K562 (cell line): ENCODE data around the gene TMCO1. TPM values are rescaled to one million over a fixed set of nuclear protein-coding genes. Genes with fewer than 3 reads are reported as not detected.

Experiments used
- ARID1B ChIP-seq: fragments of 450-650 bp; IDR thresholded peaks from 2 replicates; pipeline ENCODE4 v1.6.1; 2016; ENCODE audit warnings: antibody characterized with exemption, mild to moderate bottlenecking, inconsistent platforms
- C11orf30 ChIP-seq: fragments of 450-650 bp; IDR thresholded peaks from 2 replicates; pipeline ENCODE4 v1.6.1; 2016; ENCODE audit warnings: low read depth, mild to moderate bottlenecking
- CC2D1A ChIP-seq: fragments of 450-650 bp; IDR thresholded peaks from 2 replicates; pipeline ENCODE4 v1.6.1; 2017; ENCODE audit warnings: mild to moderate bottlenecking
- CEBPB ChIP-seq: fragments of 450-650 bp; IDR thresholded peaks from 2 replicates; pipeline ENCODE4 v1.6.1; 2016; ENCODE audit warnings: missing genetic modification characterization, missing compliant biosample characterization
- CHAMP1 ChIP-seq: fragments of 450-650 bp; IDR thresholded peaks from 2 replicates; pipeline ENCODE4 v1.6.1; 2016; ENCODE audit warnings: mild to moderate bottlenecking
- LEF1 ChIP-seq: fragments of 450-650 bp; IDR thresholded peaks from 2 replicates; pipeline ENCODE4 v1.6.1; 2016; ENCODE audit warnings: mild to moderate bottlenecking
- MBD2 ChIP-seq: sonication (generic); IDR thresholded peaks from 2 replicates; pipeline ENCODE4 v1.6.1; 2016; ENCODE audit warnings: low read depth, borderline replicate concordance
- MYNN ChIP-seq, 2 experiments: sonication (generic); formaldehyde crosslinking in 1 of 2; IDR thresholded peaks; 2 replicates each; pipeline versions ENCODE4 v1.5.0 to v1.6.1; 2016 to 2020; ENCODE audit warnings: antibody characterized with exemption in 1 of 2, missing genetic modification reagents in 1 of 2
- NR2C1 ChIP-seq, 2 experiments: fragments of 450-650 bp; IDR thresholded peaks; 2 replicates each; pipeline ENCODE4 v1.6.1; 2017; ENCODE audit warnings: mild to moderate bottlenecking in 2 of 2, antibody characterized with exemption in 1 of 2, inconsistent platforms in 1 of 2, missing compliant biosample characterization in 1 of 2, missing genetic modification characterization in 1 of 2
- PHF20 ChIP-seq: fragments of 450-650 bp; IDR thresholded peaks from 2 replicates; pipeline ENCODE4 v1.6.1; 2018; ENCODE audit not compliant: partially characterized antibody
- SAP30 ChIP-seq: fragments of 200-600 bp; sonication (generic); IDR thresholded peaks from 2 replicates; pipeline ENCODE4 v1.6.1; 2012; ENCODE audit warnings: borderline replicate concordance, low read depth, mild to moderate bottlenecking, moderate library complexity, low read length, control low read depth, inconsistent platforms; ENCODE audit not compliant: insufficient read depth, poor library complexity, severe bottlenecking
- SPI1 ChIP-seq: IDR thresholded peaks from 2 replicates; pipeline ENCODE4 v1.6.1; 2011; ENCODE audit warnings: low read depth, low read length, control low read depth, borderline replicate concordance
- SRSF9 ChIP-seq: fragments of 200-400 bp; formaldehyde crosslinking; IDR thresholded peaks from 2 replicates; pipeline ENCODE4 v1.6.1; 2017; ENCODE audit warnings: low read depth, low read length, borderline replicate concordance
- TCF7L2 ChIP-seq: fragments of 150-350 bp; IDR thresholded peaks from 2 replicates; pipeline ENCODE4 v1.6.1; 2016; ENCODE audit warnings: low read depth, mild to moderate bottlenecking, low read length, moderate library complexity
- ZBTB7A ChIP-seq: IDR thresholded peaks from 2 replicates; pipeline ENCODE4 v1.6.1; 2011; ENCODE audit warnings: low read depth, mild to moderate bottlenecking, low read length, moderate library complexity, borderline replicate concordance; ENCODE audit not compliant: control insufficient read depth
- polyA plus RNA-seq, 8 experiments: library from polyadenylated mRNA; depleted of rRNA in 4 of 8; stranded (reverse) in 5 of 8; unstranded in 3 of 8; fragments of >200 nt; fragmentation: Nextera tagmentation in 2 of 8; fragmentation: Illumina TruSeq in 1 of 8; extraction: Ambion mirVana in 2 of 8; extraction: Trizol in 1 of 8; gene quantifications; 2 replicates each; pipeline versions ENCODE4 v1.2.1 to v1.2.3, GENCODE V29; 2011 to 2014; ENCODE audit warnings: inconsistent platforms in 1 of 8, missing spikeins in 1 of 8
- total RNA-seq, 7 experiments: library from RNA; depleted of rRNA in 6 of 7; stranded (reverse); fragments of >200 nt in 6 of 7; fragmentation: Illumina TruSeq in 2 of 7; extraction: Trizol in 2 of 7; gene quantifications; 2 replicates each; pipeline versions ENCODE4 v1.2.1 to v1.2.3, GENCODE V29; 2011 to 2021; ENCODE audit warnings: low replicate concordance in 1 of 7
- TF ChIP-seq, protein P1 (sequence below): fragments of 450-650 bp; IDR thresholded peaks from 2 replicates; pipeline ENCODE4 v1.6.1; 2017; ENCODE audit warnings: antibody characterized with exemption, mild to moderate bottlenecking
- TF ChIP-seq, protein P2 (sequence below), 2 experiments: IDR thresholded peaks; 2 replicates each; pipeline ENCODE4 v1.6.1; 2012; ENCODE audit warnings: improper control_type of control experiment in 2 of 2, low read depth in 2 of 2, low read length in 2 of 2, borderline replicate concordance in 1 of 2

Gene TMCO1
- total and polyA plus RNA-seq, 9 of the 15 experiments (the other 6 are each of a cell fraction or from before 2014, with no cell fraction given), result 69.3 to 561 (median 175) TPM

- TF ChIP-seq, protein P1, sequence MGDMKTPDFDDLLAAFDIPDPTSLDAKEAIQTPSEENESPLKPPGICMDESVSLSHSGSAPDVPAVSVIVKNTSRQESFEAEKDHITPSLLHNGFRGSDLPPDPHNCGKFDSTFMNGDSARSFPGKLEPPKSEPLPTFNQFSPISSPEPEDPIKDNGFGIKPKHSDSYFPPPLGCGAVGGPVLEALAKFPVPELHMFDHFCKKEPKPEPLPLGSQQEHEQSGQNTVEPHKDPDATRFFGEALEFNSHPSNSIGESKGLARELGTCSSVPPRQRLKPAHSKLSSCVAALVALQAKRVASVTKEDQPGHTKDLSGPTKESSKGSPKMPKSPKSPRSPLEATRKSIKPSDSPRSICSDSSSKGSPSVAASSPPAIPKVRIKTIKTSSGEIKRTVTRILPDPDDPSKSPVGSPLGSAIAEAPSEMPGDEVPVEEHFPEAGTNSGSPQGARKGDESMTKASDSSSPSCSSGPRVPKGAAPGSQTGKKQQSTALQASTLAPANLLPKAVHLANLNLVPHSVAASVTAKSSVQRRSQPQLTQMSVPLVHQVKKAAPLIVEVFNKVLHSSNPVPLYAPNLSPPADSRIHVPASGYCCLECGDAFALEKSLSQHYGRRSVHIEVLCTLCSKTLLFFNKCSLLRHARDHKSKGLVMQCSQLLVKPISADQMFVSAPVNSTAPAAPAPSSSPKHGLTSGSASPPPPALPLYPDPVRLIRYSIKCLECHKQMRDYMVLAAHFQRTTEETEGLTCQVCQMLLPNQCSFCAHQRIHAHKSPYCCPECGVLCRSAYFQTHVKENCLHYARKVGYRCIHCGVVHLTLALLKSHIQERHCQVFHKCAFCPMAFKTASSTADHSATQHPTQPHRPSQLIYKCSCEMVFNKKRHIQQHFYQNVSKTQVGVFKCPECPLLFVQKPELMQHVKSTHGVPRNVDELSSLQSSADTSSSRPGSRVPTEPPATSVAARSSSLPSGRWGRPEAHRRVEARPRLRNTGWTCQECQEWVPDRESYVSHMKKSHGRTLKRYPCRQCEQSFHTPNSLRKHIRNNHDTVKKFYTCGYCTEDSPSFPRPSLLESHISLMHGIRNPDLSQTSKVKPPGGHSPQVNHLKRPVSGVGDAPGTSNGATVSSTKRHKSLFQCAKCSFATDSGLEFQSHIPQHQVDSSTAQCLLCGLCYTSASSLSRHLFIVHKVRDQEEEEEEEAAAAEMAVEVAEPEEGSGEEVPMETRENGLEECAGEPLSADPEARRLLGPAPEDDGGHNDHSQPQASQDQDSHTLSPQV, result peak; percentile 65; the same call in 1 of the 2 replicates
- TF ChIP-seq CEBPB (tag) (no peak), PHF20 (peak; percentile 98), ZBTB7A (peak; percentile 57; the same call in 1 of the 2 replicates), ARID1B (0 out of 2 replicates have a peak, but pooled peaks have one; percentile 8), CHAMP1 (peak; percentile 74), NR2C1 (IDR thresholded peaks at IDR 0.05) (peak; percentile 100), NR2C1 (tag; IDR thresholded peaks at IDR 0.05) (peak; percentile 100), SAP30 (peak; percentile 43), TCF7L2 (peak; percentile 66; the same call in 1 of the 2 replicates), MYNN (IDR thresholded peaks at IDR 0.05) (peak; percentile 69), MYNN (CRISPR knock-in tag; IDR thresholded peaks at IDR 0.05) (no peak), LEF1 (0 out of 2 replicates have a peak, but pooled peaks have one; percentile 21), MBD2 (peak; percentile 88), SPI1 (peak; percentile 92), C11orf30 (peak; percentile 92), SRSF9 (no peak), CC2D1A (peak; percentile 86)
- TF ChIP-seq, protein P2, sequence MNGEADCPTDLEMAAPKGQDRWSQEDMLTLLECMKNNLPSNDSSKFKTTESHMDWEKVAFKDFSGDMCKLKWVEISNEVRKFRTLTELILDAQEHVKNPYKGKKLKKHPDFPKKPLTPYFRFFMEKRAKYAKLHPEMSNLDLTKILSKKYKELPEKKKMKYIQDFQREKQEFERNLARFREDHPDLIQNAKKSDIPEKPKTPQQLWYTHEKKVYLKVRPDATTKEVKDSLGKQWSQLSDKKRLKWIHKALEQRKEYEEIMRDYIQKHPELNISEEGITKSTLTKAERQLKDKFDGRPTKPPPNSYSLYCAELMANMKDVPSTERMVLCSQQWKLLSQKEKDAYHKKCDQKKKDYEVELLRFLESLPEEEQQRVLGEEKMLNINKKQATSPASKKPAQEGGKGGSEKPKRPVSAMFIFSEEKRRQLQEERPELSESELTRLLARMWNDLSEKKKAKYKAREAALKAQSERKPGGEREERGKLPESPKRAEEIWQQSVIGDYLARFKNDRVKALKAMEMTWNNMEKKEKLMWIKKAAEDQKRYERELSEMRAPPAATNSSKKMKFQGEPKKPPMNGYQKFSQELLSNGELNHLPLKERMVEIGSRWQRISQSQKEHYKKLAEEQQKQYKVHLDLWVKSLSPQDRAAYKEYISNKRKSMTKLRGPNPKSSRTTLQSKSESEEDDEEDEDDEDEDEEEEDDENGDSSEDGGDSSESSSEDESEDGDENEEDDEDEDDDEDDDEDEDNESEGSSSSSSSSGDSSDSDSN (IDR thresholded peaks at IDR 0.05; ENCODE audit: borderline replicate concordance in 1 of 2, low read depth in 2 of 2, low read length in 2 of 2), result peak; percentile 25 to 71; a peak in 2 of 4 replicates
Observed at GRCh38 chr1:165768513-165769394, at the start of gene TMCO1 (continued).
